B cell (primary cell): ENCODE results near the gene APPL1. TPM values are rescaled to one million over a fixed set of nuclear protein-coding genes. Genes with fewer than 3 reads are reported as not detected.

Source experiments
- ATAC-seq: fragments of 200-7000 bp; cut with Tn5 transposase; one replicate; pipeline ENCODE4 v1.10.0; 2021; ENCODE audit warnings: low read depth, mild to moderate bottlenecking, moderate number of reproducible peaks, moderate library complexity
- CTCF ChIA-PET: fragments of 350-600 bp; sonication (Branson Sonifier 250); formaldehyde crosslinking; loops from one replicate; lab custom pipeline; 2021; ENCODE audit warnings: antibody characterized with exemption, inconsistent platforms; lab: Charles Lee
- POLR2A ChIA-PET: fragments of 350-600 bp; sonication (Branson Sonifier 250); formaldehyde crosslinking; loops from one replicate; lab custom pipeline; 2021; ENCODE audit warnings: antibody characterized with exemption; lab: Charles Lee
- DNase-seq: peaks from one replicate; pipeline ENCODE4 v3.0.0; 2013
- H2AFZ ChIP-seq: 2 replicates; pipeline ENCODE4 v1.6.1; 2012; ENCODE audit warnings: mild to moderate bottlenecking, low read depth, low read length; ENCODE audit not compliant: insufficient read depth, poor library complexity, severe bottlenecking
- H3K27ac ChIP-seq, 2 donors: 1 replicate in 1 of 2; 2 replicates in 1 of 2; pipeline ENCODE4 v1.5.1; 2012 to 2013; ENCODE audit warnings: low read length in 2 of 2, mild to moderate bottlenecking in 2 of 2, moderate library complexity in 1 of 2
- H3K27me3 ChIP-seq, 4 experiments: fragments of 200-600 bp in 1 of 4; sonication (generic) in 1 of 4; replicated peaks in 1 of 4; 1 replicate in 2 of 4; 2 replicates in 2 of 4; pipeline versions ENCODE4 v1.6.1 to v1.7.0; 2013 to 2016; ENCODE audit warnings: low read length in 3 of 4, mild to moderate bottlenecking in 2 of 4, mixed read lengths in 1 of 4, moderate library complexity in 1 of 4; ENCODE audit not compliant: insufficient read depth in 4 of 4, control insufficient read depth in 3 of 4; ENCODE audit errors: control extremely low read depth in 1 of 4
- H3K36me3 ChIP-seq, 2 experiments: replicated peaks in 1 of 2; 1 replicate in 1 of 2; 2 replicates in 1 of 2; pipeline versions ENCODE4 v1.6.1 to v1.7.1; 2013; ENCODE audit warnings: low read length in 1 of 2; ENCODE audit not compliant: insufficient read depth in 2 of 2, control insufficient read depth in 1 of 2; ENCODE audit errors: control extremely low read depth in 1 of 2, extremely low read depth in 1 of 2
- H3K4me1 ChIP-seq, 2 donors: fragments of 200-600 bp in 1 of 2; sonication (generic) in 1 of 2; 1 replicate in 1 of 2; 2 replicates in 1 of 2; pipeline versions ENCODE4 v1.5.1 to v1.6.1; 2013 to 2017; ENCODE audit warnings: low read length in 2 of 2; ENCODE audit not compliant: control insufficient read depth in 2 of 2, insufficient read depth in 2 of 2
- H3K4me2 ChIP-seq: replicated peaks from 2 replicates; pipeline ENCODE3; 2012; ENCODE audit warnings: mild to moderate bottlenecking, low read depth, low read length; ENCODE audit not compliant: poor library complexity, severe bottlenecking
- H3K4me3 ChIP-seq, 5 experiments: fragments of 200-600 bp in 1 of 5; sonication (generic) in 1 of 5; 1 replicate in 3 of 5; 2 replicates in 2 of 5; pipeline versions ENCODE4 v1.5.1 to v1.7.0; 2011 to 2016; ENCODE audit warnings: low read length in 4 of 5, mild to moderate bottlenecking in 4 of 5, low read depth in 2 of 5, control low read depth in 1 of 5, moderate library complexity in 1 of 5; ENCODE audit not compliant: insufficient read depth in 1 of 5; ENCODE audit errors: control extremely low read depth in 1 of 5, extremely low read depth in 1 of 5
- H3K79me2 ChIP-seq: fragments of 200-600 bp; sonication (generic); one replicate; pipeline ENCODE4 v1.6.0; 2016; ENCODE audit warnings: low read length; ENCODE audit not compliant: control insufficient read depth, insufficient read depth
- H3K9ac ChIP-seq: fragments of 200-600 bp; sonication (generic); 2 replicates; pipeline ENCODE4 v1.6.1; 2017; ENCODE audit warnings: mild to moderate bottlenecking, low read length, moderate library complexity
- H3K9me3 ChIP-seq, 3 donors: one replicate each; pipeline versions ENCODE4 v1.6.1 to v1.7.1; 2013; ENCODE audit warnings: low read length in 2 of 3; ENCODE audit not compliant: control insufficient read depth in 2 of 3, insufficient read depth in 1 of 3; ENCODE audit errors: control extremely low read depth in 1 of 3
- H4K20me1 ChIP-seq: 2 replicates; pipeline ENCODE4 v1.6.0; 2012; ENCODE audit warnings: mild to moderate bottlenecking, low read length; ENCODE audit not compliant: insufficient read depth, control insufficient read depth, poor library complexity, severe bottlenecking
- H3K27ac Mint-ChIP-seq: one replicate; pipeline ENCODE4 v1.8.0; 2021; ENCODE audit warnings: mixed read lengths
- H3K27me3 Mint-ChIP-seq: one replicate; pipeline ENCODE4 v1.8.0; 2021; ENCODE audit warnings: mixed read lengths
- H3K4me1 Mint-ChIP-seq: one replicate; pipeline ENCODE4 v1.8.0; 2021; ENCODE audit warnings: mixed read lengths
- H3K4me3 Mint-ChIP-seq: one replicate; pipeline ENCODE4 v1.8.0; 2021; ENCODE audit warnings: mixed read lengths
- H3K9me3 Mint-ChIP-seq: one replicate; pipeline ENCODE4 v1.8.0; 2022; ENCODE audit warnings: mixed read lengths; ENCODE audit not compliant: insufficient read depth
- EZH2 ChIP-seq: IDR thresholded peaks from 2 replicates; pipeline ENCODE4 v1.6.1; 2012; ENCODE audit warnings: borderline replicate concordance, low read depth, mild to moderate bottlenecking, moderate library complexity, low read length; ENCODE audit not compliant: insufficient read depth, poor library complexity, severe bottlenecking
- WGBS: methylation state at CpG from one replicate; pipeline ENCODE4 v1.1.5; 2013; ENCODE audit warnings: missing lambda C conversion rate; ENCODE audit not compliant: insufficient coverage; 5-methylcytosine and 5-hydroxymethylcytosine counted together
- intact Hi-C: fragments of 100-400 bp; cut with micrococcal nuclease; formaldehyde crosslinking; loops from one replicate; pipeline ENCODE4 v1.10.0; 2022
- polyA plus RNA-seq: library from polyadenylated mRNA; depleted of rRNA; stranded (reverse); fragments of >200 nt; gene quantifications from 2 replicates; pipeline ENCODE4 v1.2.3, GENCODE V29; 2012
- total RNA-seq, 2 donors: library from RNA; stranded (reverse); fragments of 120-200 nt in 1 of 2; gene quantifications; 1 replicate in 1 of 2; 2 replicates in 1 of 2; pipeline versions ENCODE4 v1.2.3 to v1.2.4, GENCODE V29; 2013 to 2022
- TF ChIP-seq, protein P1 (sequence below): fragments of 200-600 bp; IDR thresholded peaks from one replicate; pipeline ENCODE4 v1.8.0; 2022; ENCODE audit warnings: antibody characterized with exemption, mild to moderate bottlenecking

Gene APPL1
- total and polyA plus RNA-seq, 2 donors (not counting 1 experiment from before 2014, with no cell fraction given): 25.5 to 69.5 TPM

DNA sequence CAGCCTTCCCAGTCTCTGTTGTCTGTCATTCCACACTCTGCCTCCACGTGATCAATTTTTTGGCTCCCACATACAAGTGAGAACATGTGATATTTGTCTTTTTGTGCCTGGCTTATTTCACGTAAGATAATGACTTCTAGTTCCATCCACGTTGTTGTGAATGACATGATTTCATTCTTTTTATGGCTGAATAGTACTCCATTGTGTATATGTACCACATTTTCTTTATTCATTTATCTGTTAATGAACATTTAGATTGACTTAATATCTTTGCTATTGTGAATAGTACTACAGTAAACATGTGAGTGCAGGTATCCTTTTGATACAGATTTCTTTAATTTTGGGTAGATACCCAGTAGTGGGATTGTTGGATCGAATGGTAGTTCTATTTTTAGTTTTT is 33.6 kb downstream of the APPL1 start:
- Histone ChIP-seq H3K4me3 (no peak overlapping the region), H3K36me3 (peaks cover 24 to 75% of the 10 kb centered on the region in 2 experiments), H4K20me1 (no peaks in the 10 kb centered on the region), H3K4me1 (no peaks in the 10 kb centered on the region), H3K79me2 (peaks cover 9% of the 10 kb centered on the region), H3K9ac (no peak overlapping the region), H2AFZ (no peak overlapping the region), H3K9me3 (peaks cover 0 to 3% (median 0%) of the 10 kb centered on the region in 3 donors), H3K4me2 (no peak overlapping the region), H3K27ac (no peak overlapping the region), H3K27me3 (no peaks in the 10 kb centered on the region)
- no peak for ATAC-seq
- ChIA-PET POLR2A (no interaction called here), CTCF (no interaction called here)
- Mint-ChIP-seq H3K4me3 (no peak overlapping the region), H3K4me1 (no peaks in the 10 kb centered on the region), H3K27me3 (no peaks in the 10 kb centered on the region), H3K27ac (no peak overlapping the region), H3K9me3 (peaks cover 7% of the 10 kb centered on the region)
- DNase-seq: no peak
- intact Hi-C loops: no loop called here
- WGBS: 88% methylated on average over 1 of the region's 4 CpGs
- TF ChIP-seq, protein P1, sequence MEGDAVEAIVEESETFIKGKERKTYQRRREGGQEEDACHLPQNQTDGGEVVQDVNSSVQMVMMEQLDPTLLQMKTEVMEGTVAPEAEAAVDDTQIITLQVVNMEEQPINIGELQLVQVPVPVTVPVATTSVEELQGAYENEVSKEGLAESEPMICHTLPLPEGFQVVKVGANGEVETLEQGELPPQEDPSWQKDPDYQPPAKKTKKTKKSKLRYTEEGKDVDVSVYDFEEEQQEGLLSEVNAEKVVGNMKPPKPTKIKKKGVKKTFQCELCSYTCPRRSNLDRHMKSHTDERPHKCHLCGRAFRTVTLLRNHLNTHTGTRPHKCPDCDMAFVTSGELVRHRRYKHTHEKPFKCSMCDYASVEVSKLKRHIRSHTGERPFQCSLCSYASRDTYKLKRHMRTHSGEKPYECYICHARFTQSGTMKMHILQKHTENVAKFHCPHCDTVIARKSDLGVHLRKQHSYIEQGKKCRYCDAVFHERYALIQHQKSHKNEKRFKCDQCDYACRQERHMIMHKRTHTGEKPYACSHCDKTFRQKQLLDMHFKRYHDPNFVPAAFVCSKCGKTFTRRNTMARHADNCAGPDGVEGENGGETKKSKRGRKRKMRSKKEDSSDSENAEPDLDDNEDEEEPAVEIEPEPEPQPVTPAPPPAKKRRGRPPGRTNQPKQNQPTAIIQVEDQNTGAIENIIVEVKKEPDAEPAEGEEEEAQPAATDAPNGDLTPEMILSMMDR: no peak
- TF ChIP-seq EZH2: no peak

DNA sequence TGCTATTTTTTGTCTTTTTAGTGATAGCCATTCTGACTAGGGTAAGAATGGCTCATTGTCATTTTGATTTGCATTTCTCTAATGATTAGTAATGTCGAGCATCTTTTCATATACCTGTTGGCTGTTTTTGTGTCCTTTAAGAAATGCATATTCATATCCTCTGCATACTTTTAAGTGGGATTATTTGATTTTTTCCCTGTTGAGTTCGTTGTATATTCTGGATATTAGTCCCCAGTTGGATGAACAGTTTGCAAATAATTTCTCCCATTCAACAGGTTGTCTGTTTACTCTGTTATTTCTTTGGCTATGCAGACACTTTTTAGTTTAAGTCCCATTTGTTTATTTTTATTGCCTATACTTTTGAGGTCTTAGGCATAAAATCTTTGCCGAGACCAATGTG is 34.4 kb downstream of the APPL1 start:
- H3K4me3 Mint-ChIP-seq: no peak overlapping the region
- WGBS: no CpG with 5 or more reads among the region's 3 CpGs
- no peak overlapping the region for H3K27ac Mint-ChIP-seq
- ATAC-seq (no peak), DNase-seq (no peak)
- no peaks in the 10 kb centered on the region for H3K4me1 ChIP-seq
- peaks cover 0 to 3% (median 0%) of the 10 kb centered on the region in 3 donors for H3K9me3 ChIP-seq
- H3K27me3 Mint-ChIP-seq: no peaks in the 10 kb centered on the region
- H3K36me3 ChIP-seq: peaks cover 23 to 78% of the 10 kb centered on the region in 2 experiments
- no peak overlapping the region for H3K4me3 ChIP-seq
- H4K20me1 ChIP-seq: no peaks in the 10 kb centered on the region
- ChIA-PET CTCF (interaction anchor here (0.7 kb wide), 1 partner anchor 13 kb away, joined by 3 read pairs; no protein-coding TSS in a partner anchor), POLR2A (no interaction called here)
- H2AFZ ChIP-seq: no peak overlapping the region
- H3K9ac ChIP-seq: no peak overlapping the region
- H3K4me1 Mint-ChIP-seq: no peaks in the 10 kb centered on the region
- H3K79me2 ChIP-seq: peaks cover 9% of the 10 kb centered on the region
- no peaks in the 10 kb centered on the region for H3K27me3 ChIP-seq
- TF ChIP-seq, protein P1: no peak
- TF ChIP-seq EZH2: no peak
- H3K27ac ChIP-seq: no peak overlapping the region
- H3K9me3 Mint-ChIP-seq: peaks cover 7% of the 10 kb centered on the region
- intact Hi-C loops: no loop called here
- H3K4me2 ChIP-seq: no peak overlapping the region
